Sciatic nerve (tissue), 2 donors: ENCODE measurements around the gene ANKRD6. TPM values are rescaled to one million over a fixed set of nuclear protein-coding genes. Genes with fewer than 3 reads are reported as not detected.

Experiments
- ATAC-seq: fragments of 200-7000 bp; cut with Tn5 transposase; one replicate; pipeline ENCODE4 v1.9.1; 2020; ENCODE audit warnings: mild to moderate bottlenecking, moderate library complexity
- DNase-seq: peaks from one replicate; pipeline ENCODE4 v3.0.0-alpha.2; 2020; ENCODE audit warnings: low spot score
- intact Hi-C: fragments of 100-400 bp; cut with DNase I; formaldehyde crosslinking; loops from one replicate; pipeline ENCODE4 v1.14.2; 2022
- total RNA-seq: library from RNA; stranded (reverse); fragmentation: NEBNext Ultra II Directional; extraction: Animal tissue kit (Norgen Biotek cat#: 25700); gene quantifications from one replicate; pipeline ENCODE4 v1.2.1, GENCODE V29; 2021
- donor health status: DM: no; HTN: no; CAD: no.
- donor health status: DM: no; HTN: no; CAD: no.

ANKRD6 gene
- total RNA-seq, 1 donor from 2014 or later, result 22.3 TPM

DNA sequence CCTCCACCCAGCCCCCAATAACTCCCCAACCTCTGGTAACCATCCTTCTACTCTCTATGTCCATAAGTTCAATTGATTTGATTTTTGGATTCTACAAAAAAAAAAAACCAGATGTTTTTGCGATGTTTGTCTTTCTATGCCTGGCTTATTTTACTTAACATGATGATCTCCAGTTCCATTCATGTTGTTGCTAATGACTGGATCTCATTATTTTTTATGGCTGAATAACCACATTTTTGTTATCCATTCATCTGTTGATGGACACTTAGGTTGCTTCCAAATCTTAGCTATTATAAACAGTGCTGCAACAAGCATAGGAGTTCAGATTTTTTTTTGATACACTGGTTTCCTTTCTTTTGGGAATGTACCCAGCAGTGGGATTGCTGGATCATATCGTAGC, 106.8 kb downstream of the ANKRD6 start:
- intact Hi-C loops, result no loop called here
- DNase-seq (no peak), ATAC-seq (no peak)

DNA sequence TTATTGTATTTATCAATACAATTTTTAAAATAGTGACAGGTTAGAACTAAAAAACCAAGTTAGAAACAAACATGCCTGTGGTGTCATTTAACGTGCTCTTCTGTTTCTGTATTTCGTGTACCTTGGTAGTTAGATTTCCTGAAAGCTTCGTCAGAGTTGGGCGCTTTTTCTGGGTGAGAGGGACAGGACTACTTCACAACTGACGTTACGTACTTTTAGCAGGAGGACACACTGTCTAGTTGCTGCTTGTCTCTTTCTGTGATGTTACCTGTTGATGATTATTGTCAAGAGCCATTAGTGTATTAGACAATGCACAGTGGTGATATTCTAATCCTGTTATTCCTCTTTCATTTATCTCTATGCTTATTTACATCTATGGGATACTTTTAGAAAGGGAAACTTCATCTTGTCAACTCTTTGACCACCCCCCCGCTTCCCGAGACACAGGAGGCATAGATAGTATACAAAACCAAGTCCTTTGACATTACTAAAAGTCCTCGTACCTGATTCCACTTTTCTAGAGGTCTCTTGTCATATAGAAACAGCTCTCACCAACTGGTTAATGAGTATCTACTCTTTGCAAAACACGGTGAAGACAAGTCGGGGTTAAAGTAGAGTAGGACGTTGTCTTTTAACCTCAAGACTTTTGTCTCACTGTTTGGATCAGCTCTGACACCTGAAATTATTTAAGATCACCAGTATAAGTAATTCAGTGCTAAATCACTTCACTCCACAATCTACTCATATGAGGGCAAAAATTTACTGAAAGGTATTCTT, 109.3 kb downstream of the ANKRD6 start:
- DNase-seq (no peak), ATAC-seq (no peak)
- intact Hi-C loops, result no loop called here

- intact Hi-C loops, result no loop called here
- DNase-seq, result no peak
- no peak for ATAC-seq
Observed at GRCh38 chr6:89542866-89543265, 109.9 kb downstream of the ANKRD6 start.

DNA sequence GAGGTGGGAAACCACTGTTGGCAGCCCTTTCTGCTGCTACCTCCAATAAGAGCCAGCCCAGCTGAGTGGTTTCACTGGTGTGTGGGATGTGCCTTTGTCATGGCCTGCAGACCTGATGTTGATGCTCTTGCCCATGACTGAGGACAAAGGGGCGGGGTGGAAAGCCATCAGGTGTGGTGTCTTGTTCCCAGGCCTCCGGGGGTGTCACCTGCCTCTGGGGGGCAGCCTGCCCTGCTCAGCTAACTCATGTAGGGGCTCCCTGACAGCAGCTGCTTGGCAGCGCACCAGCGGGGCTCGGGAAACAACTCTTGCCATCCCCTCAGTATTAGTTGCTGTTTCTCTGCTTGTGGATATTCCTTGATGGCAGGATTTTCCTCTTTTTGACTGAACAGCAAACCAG, 114.3 kb downstream of the ANKRD6 start:
- ATAC-seq (no peak), DNase-seq (no peak)
- intact Hi-C loops, result no loop called here

GRCh38 chr6:89553431-89553830, 120.5 kb downstream of the ANKRD6 start:
- intact Hi-C loops, result no loop called here
- DNase-seq, result no peak
- no peak for ATAC-seq

GRCh38 chr6:89554106-89554505, 121.2 kb downstream of the ANKRD6 start:
- ATAC-seq (no peak), DNase-seq (no peak)
- intact Hi-C loops, result no loop called here

- no peak for DNase-seq
- intact Hi-C loops, result no loop called here
- ATAC-seq, result no peak
Observed at GRCh38 chr6:89555031-89555430, 122.1 kb downstream of the ANKRD6 start.

DNA sequence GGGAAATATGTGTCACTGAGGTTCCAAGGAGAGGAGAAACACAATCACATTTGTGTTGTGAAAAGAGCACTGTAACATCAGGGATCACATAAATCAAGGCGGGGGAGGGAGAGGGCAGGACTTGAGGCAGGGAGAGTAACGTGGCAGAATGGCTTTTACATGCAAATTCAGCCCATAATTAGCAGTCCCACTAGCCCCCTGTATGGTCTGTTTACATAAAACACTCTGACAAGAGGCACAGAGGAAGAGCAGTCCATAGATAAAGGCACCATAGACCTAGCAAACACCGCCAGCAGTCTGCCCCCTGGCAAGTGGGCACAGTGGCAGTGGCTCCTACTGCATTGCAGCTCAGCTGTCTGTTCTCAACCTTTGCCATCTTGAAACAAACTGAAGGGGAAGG, 122.9 kb downstream of the ANKRD6 start:
- DNase-seq, result no peak
- no peak for ATAC-seq
- intact Hi-C loops, result no loop called here

DNA sequence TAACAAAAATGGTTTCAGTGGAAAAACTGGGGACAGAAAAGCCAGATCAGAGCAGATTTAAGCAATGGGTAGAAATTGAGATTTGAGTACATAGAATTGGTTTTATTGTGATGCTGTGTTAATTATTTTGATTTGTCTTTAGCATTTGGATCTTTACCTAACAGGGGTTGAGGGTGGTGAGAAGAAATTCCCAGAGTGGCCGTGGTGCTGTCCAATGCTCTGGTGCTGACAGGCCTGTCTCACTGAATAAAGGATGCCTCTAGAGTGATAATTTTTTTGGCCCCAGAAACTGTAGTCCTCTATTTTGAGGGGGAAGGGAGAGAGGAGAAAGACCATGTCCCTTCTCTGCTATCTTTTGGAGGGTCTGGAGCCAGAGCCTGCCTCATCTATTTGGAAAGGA, 126.5 kb downstream of the ANKRD6 start:
- no peak for DNase-seq
- intact Hi-C loops, result no loop called here
- ATAC-seq, result no peak

DNA sequence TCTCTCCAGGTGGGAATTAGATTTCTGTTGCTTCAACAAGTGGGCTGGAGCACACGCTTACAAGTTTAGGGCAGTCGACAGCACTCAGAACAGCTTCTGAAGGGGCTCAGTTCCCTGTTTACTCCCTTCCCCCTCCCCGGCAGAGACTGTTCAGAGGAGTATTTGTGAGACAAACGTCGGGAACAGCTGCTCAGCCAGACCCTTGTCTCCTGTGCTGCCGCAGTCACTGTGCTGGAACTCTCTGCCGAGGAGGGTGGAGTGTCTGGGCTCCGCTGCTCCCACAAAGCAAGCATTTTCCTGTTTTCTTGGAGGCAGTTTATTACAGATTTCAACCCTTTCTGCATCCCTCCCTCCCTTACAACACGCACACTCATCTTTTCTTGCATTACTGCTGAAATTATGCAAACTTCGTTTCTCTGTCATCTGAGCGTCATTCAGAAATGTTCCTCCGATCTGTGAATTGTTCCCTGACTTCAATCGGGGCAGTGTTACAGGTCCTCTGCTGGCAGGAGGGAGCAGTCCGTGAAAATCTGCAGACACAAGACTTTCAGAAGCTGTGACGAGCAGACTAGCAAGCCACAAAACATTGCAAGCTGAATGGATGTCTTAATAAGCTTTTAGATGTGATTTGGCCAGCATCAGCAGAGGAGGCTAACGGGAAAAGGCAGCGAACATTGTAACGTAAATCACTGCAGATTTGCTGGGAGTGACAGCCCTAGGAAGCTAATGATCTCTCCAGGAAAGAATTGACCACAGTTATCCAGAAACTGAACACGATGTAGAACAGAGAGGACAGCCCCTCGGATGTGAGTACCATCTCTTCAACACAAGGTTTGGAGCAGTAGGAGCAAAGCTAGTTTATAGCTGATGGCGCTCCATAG, 129.4 kb downstream of the ANKRD6 start:
- DNase-seq, result no peak
- peak; percentile 75 for ATAC-seq
- intact Hi-C loops, result no loop called here

- ATAC-seq (no peak), DNase-seq (no peak)
- intact Hi-C loops, result no loop called here
Observed at GRCh38 chr6:89563866-89564265, 130.9 kb downstream of the ANKRD6 start.

DNA sequence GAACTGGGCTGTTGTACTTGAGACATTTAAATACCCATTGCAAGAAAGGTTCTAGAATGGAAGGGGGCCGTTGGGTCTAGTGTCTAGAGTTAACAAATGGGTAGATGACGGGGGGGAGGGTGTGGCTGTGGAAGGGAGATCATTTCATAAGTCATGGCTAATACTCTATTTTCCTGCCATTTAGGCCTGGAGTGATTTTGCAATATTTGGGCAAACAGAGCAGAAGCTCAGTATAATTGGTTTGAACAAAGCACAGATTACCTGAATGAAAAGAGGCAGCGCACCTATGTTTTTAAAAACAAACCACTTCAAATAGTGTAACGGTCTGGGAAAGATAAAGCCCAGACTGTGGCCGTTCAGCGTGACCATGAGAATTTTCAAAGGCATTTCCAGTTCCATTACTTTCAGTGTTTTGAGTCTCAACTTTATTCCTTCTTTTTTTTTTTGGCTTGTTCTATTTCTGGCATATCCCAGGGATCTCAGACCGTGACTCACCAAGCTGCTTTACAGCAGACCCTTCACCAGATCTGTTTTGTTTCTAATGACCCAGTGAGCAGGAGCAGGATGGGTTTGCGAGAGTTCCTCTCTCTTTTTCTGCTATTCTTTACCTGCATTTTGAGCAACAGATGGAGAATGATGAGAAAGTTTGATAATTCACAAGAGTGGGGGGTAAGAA, 131.9 kb downstream of the ANKRD6 start:
- ATAC-seq (peak; percentile 67), DNase-seq (no peak)
- intact Hi-C loops, result no loop called here

- DNase-seq, result no peak
- ATAC-seq, result no peak
- intact Hi-C loops, result no loop called here
Observed at GRCh38 chr6:89566008-89566800, 133.3 kb downstream of the ANKRD6 start.

DNA sequence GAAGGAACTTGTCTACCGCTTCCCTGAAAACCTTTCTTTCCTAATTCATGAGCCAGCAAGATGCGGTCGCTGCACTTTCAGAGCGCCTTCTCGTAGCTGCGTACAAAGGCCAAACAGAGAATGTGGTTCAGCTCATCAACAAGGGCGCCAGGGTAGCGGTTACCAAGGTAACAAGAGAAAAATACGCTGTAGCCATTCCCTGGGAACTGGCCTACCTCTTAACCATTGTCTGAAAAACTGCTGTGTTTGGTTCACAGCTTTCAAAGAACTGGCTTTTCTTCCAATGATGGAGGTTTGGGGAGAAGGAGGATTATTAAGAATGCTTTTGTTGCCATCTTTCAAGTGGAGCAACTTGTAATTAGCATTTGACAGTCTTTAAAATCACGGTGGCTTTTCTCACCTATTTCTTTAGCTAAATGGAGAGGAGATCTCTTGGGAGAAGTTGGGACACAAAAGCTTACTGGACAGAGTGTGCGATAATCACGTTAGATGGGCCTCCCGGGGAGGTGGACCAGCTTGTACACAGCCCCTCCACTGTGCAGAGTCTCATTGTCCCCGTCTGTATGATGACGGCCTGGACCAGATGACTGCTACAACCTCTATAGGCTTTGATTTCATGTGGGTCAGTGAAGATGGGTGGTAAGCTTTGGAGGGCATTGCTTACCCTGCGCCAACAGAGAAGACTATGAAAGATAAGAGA, 134.1 kb downstream of the ANKRD6 start:
- ATAC-seq (no peak), DNase-seq (no peak)
- intact Hi-C loops, result no loop called here

DNA sequence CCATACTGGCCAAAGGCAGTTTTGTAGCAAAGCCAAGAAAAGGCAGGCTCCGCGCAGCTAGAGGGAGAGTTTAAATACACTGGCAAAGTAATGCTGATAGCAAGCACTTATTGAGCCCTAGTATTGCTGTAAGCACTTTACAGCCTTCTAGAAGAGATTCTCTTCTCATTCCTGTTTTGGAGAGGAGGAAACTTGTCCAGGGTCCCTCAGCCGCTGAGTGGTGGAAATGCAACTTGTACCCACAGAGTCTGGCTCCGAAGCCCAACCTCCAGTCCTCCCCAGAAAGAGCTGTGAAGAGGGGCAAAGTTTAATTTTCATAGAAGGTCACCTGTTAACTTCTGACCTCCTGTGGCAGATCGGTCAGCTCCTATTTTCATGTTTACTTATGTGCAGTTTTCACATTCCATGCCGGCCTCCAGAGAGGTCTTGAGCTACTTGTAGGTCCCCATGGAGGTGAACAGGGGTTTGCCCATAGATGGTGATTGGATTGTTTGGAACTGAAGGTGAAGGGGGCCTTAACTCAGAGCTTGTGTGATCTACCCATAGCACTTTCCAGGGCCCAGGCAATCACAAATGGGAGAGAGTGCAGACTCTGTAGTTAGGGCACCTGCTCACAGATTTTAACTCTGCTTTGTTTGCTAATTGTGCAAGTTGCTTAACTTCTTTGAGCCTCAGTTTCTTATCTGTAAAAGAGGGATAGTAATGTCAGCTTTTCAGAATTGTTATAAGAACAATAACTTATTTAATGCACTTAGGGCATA, 134.9 kb downstream of the ANKRD6 start:
- no peak for DNase-seq
- no peak for ATAC-seq
- intact Hi-C loops, result no loop called here

- intact Hi-C loops, result no loop called here
- DNase-seq, result no peak
- ATAC-seq, result no peak
Observed at GRCh38 chr6:89574910-89575561, 142.1 kb downstream of the ANKRD6 start.

DNA sequence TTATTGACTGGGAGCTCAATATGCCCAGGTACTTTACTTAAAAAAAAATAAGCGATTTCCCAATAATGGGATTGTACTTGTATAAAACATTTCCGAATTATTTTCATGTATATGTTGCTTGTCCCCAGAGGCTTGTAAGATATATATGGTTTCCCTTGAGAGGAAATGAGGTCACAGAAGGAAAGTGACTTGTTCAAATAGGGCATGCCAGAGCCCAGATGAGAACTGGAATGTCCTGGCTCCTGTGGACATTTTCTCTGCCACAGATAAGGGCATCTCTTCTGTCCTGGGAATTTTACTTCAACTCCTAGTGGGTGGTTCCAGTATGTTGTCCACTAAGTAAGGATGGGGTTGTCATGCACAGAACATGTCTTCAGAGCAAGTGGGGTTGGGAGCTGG, 142.6 kb downstream of the ANKRD6 start:
- intact Hi-C loops, result no loop called here
- DNase-seq (no peak), ATAC-seq (no peak)
